AG09309 (cell line): ENCODE measurements around the gene SRM.
"Not testable (repeated sequence)": the region's sequence is repeated elsewhere in the genome, so short reads cannot be mapped to it uniquely, and the experiment has no call there.

Experiments used
- DNase-seq: peaks from one replicate; pipeline ENCODE4 v3.0.0-alpha.2; 2010; ENCODE audit warnings: low read depth
- H3K4me3 ChIP-seq: 2 replicates; pipeline ENCODE4 v1.5.1; 2011; ENCODE audit warnings: mild to moderate bottlenecking, low read depth, low read length, moderate library complexity; ENCODE audit not compliant: control insufficient read depth
- CTCF ChIP-seq: IDR thresholded peaks from 2 replicates; pipeline ENCODE4 v1.5.1; 2011; ENCODE audit warnings: mild to moderate bottlenecking, low read depth, low read length, inconsistent platforms; ENCODE audit not compliant: insufficient read depth, control insufficient read depth; ENCODE audit errors: missing control alignments

SRM gene

GRCh38 chr1:11044086-11044848 lies 15.6 kb downstream of the SRM start:
- no peak for DNase-seq
- no peak for TF ChIP-seq CTCF
- no peak overlapping the region for H3K4me3 ChIP-seq

- no peak for TF ChIP-seq CTCF
- no peak for DNase-seq
- H3K4me3 ChIP-seq, result no peak overlapping the region
Measured at GRCh38 chr1:11042995-11043874, 16.6 kb downstream of the SRM start.

- TF ChIP-seq CTCF, result no peak
- DNase-seq, result no peak
- H3K4me3 ChIP-seq, result no peak overlapping the region
Measured at GRCh38 chr1:11042065-11042464, 17.8 kb downstream of the SRM start.

- H3K4me3 ChIP-seq, result no peak overlapping the region
- no peak for DNase-seq
- TF ChIP-seq CTCF, result no peak
Measured at GRCh38 chr1:11041048-11041447, 18.8 kb downstream of the SRM start.

- DNase-seq, H3K4me3 ChIP-seq: not testable (repeated sequence)
Measured at GRCh38 chr1:11040105-11040429, 19.8 kb downstream of the SRM start.

- TF ChIP-seq CTCF, result no peak
- H3K4me3 ChIP-seq, result no peak overlapping the region
- DNase-seq, result no peak
Measured at GRCh38 chr1:11039351-11040104, 20.3 kb downstream of the SRM start.

- no peak overlapping the region for H3K4me3 ChIP-seq
- TF ChIP-seq CTCF, result peak; percentile 97
- peak; percentile 49 for DNase-seq
Measured at GRCh38 chr1:11037740-11038182, 22.1 kb downstream of the SRM start.

- not testable (repeated sequence) for DNase-seq, H3K4me3 ChIP-seq
Measured at GRCh38 chr1:11037019-11037739, 22.6 kb downstream of the SRM start.
